Stimulated activated naive CD4-positive, alpha-beta T cell treated with Interleukin-2 at 50 U/mL for 16 hours (primary cell): ENCODE data around the gene RAB37.

ENCODE experiments used
- DNase-seq: peaks from one replicate; lab custom pipeline; 2025; lab: John Stamatoyannopoulos, UW

The RAB37 gene

DNA sequence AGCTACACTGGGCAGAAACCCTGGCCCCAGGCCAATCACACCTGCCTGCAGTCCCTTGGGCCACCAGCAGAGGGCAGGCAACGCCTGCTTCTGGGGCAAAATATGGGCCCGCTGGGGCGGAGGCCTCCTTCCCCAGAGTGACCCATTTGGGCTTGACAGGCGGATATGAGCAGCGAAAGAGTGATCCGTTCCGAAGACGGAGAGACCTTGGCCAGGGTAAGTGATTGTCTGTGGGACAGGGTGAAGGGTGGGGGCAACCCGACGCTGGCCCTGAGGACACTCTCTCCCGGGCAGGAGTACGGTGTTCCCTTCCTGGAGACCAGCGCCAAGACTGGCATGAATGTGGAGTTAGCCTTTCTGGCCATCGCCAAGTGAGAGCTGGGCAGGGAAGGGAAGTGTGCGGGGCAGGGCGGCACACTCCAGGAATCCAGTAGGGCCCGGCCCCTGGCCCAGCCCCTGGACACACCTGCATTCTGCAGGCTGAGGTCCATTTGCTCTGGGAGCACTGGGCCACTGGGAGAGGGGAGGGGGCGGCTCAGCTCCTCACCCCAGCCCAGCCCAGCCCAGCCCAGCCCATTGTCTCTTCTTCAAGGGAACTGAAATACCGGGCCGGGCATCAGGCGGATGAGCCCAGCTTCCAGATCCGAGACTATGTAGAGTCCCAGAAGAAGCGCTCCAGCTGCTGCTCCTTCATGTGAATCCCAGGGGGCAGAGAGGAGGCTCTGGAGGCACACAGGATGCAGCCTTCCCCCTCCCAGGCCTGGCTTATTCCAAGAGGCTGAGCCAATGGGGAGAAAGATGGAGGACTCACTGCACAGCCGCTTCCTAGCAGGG is 7.9 kb downstream of the RAB37 start:
- DNase-seq: peak; percentile 80

DNA sequence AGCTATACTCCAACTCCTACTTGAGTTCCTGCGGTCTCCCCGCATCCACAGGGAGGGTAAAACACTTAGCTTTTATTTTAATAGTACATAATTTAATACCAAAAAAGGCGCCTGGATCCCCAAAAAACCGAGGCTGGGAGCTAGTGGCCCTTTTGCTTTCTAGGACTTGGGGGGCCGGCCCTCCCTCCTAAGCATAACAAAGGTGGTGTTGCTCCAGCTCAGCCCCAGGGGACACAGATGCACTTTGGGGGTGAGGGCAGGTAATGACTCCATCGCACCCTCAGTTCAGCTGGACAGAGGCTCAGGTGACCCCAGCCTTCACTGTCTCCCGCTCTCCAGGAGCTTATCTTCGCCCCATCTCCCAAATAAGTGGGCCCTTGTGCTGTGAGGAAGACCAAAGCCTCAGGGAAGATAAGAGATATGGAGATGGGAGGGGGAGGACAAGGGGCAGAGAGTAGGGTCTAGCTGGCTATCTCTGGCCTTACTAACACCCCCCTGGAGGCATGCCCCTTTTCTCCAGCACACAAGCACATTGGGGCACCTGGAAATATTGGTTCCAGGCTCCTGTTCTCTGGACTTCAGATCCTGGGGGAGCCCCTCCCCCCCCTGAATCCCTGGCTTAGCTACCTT is 8.6 kb downstream of the RAB37 start:
- DNase-seq: no peak

DNA sequence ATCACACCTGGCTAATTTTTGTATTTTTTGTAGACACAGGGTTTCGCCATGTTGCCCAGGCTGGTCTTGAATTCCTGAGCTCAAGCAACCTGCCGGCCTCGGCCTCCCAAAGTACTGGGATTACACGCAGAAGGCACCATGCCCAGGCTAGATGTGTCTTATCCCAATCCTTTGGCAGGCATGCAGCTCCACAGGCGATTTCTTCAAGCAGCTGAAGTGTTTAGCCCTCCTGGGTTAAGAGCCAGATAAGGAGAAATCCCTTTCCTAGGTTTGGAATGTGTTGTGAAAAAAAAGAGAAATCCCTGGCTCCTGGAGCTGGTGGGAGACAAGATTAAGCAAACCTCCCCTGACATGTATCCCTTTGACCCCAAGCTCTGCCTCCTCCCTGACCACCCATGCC is 9.3 kb downstream of the RAB37 start:
- DNase-seq: no peak

DNA sequence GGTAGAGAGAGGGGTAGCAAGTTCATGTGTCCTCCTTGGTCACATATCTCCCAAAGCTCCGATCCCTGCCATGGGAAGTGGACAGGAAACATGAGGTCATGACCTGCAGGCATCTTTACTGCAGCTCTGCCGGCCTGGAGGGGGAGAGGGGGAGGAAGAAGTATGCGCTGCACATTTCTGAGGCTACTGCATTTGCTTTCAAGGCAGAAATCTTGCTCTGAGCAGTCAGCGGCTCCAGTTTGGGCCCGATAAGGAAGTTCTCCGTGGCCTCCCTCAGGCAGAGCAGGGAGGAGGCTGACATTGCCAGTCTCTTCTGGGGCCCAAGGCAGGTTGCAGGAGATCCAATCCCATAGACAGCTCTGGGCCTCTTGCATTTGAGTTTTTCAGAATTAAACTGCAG is 9.9 kb downstream of the RAB37 start:
- no peak for DNase-seq

DNA sequence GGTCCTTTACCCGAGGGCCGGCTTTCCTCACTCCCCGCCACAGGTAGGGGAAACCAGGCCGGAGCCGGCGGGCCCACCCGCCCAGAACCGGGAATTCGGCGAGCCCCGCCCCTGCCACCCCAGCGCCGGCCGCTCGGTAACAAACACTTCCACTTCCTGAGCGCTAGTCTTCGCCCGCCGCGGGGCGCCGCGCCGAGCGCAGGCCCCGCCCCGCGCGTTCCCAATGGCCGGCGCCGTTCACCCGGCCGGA is 11.1 kb downstream of the RAB37 start:
- no peak for DNase-seq

DNA sequence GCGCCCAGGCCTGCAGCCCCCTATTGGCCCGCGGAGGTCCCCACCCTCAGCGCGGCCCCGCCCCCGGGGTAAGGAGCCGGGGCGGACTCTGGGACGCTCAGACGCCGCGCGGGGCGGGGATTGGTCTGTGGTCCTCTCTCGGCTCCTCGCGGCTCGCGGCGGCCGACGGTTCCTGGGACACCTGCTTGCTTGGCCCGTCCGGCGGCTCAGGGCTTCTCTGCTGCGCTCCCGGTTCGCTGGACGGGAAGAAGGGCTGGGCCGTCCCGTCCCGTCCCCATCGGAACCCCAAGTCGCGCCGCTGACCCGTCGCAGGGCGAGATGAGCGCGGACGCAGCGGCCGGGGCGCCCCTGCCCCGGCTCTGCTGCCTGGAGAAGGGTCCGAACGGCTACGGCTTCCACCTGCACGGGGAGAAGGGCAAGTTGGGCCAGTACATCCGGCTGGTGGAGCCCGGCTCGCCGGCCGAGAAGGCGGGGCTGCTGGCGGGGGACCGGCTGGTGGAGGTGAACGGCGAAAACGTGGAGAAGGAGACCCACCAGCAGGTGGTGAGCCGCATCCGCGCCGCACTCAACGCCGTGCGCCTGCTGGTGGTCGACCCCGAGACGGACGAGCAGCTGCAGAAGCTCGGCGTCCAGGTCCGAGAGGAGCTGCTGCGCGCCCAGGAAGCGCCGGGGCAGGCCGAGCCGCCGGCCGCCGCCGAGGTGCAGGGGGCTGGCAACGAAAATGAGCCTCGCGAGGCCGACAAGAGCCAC is 11.6 kb downstream of the RAB37 start, which contains the start of gene NHERF1:
TSS of gene NHERF1 (plus strand) at position 100 of the 750 bp plus-strand sequence. CDS start at position 319, 219 bp downstream.
- DNase-seq: peak; percentile 90

DNA sequence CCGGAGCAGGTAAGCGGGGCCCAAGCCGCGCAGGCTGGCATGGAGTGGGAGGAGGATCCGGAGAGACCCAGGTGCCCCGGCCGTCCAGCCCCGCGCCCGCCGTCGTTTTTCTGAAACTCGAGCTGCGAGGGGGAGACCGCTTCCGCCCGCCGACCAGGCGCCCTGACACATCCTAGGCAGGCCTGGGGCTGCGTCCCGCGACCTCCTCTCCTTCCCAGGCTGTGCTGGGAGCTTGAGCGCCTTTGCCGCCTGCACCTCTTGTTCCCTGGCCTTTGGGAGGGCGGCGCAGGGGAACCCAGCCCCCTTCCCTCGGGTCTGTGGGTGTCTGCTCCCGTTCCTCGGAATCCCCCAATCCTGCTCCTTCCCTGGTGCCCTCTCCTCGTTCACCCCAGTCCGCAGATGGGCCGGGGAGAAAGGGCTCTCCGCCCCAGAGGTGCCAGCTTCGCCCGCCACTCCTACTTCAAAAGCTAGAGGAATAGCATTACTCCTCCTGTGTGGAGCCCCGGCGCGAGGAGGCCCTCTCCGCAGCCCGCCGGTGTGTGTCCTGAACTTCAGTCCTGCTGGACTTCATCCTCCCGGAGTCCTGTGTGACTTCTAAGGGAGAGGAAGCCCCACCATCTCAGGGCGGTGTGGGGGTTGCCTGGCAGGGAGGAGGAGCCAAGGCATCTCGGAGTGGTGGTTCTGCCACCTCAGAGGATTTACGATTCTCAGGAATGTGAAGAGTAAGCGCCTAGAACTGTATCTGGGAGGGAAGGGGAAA is 12.4 kb downstream of the RAB37 start:
- DNase-seq: peak; percentile 36

DNA sequence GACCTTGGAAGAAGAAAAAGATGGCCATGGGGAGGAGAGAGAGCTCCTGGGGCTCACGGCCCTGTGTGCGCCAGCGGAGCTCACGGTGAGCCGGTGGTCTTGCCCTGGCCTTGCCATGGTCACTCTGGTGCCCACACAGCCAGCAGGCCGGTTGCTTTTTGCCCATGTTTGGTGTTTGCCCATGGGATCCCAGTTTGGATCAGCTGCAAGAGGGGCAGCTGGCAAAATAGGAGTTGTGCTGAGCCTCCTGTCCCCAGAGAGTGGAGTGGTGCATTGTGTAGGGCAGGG is 12.9 kb downstream of the RAB37 start:
- DNase-seq: no peak

DNA sequence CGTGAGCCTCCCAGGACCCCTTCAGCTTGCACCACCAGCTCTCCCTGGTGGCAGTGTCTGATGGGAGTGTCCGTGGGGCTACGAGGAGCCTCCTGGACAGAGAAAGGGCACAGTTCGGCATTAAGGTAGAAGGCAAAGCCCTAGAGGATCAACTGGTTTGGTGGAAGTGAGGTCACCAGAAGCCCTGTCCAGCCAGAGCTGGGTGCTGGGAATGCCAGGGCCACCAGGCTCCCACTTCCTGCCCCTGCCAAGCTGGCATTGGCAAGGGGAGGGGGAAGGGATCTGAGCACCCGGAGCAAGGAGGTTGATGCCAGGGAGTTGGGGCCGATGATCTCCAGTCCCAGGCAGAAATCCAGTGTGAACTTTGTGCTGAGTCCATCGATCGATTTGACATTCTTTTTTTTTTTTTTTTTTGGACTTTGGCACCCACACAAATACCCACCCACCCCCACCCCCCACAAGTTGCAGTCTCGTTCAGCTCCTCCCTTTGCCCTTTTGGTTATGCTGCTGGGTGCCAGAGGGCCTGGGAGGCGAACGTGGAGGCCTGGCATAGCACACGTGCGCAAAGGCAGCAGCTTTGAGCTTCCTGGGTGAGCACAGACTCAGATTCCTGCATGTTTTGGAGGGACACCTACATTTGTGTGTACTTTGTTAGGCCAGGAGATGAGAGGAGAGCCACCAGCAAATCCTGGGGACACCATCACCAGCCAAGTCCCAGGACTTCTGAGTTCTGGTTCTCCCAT is 13.4 kb downstream of the RAB37 start:
- DNase-seq: no peak

DNA sequence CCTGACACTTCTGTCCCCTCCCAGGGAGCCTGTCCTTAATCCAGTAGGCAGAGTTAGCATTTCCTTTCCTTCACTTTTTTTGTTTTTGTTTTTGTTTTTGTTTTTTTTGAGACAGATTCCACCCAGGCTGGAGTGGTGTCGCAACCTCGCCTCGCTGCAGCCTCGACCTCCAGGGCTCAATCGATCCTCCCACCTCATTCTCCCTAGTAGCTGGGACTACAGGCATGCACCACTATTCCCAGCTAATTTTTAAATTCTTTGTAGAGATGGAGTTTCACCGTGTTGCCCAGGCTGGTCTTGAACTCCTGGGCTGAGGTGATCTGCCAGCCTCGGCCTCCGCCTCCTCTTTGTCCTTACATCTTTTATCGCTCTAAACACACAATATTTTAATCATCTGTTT is 15.4 kb downstream of the RAB37 start:
- DNase-seq: no peak

DNA sequence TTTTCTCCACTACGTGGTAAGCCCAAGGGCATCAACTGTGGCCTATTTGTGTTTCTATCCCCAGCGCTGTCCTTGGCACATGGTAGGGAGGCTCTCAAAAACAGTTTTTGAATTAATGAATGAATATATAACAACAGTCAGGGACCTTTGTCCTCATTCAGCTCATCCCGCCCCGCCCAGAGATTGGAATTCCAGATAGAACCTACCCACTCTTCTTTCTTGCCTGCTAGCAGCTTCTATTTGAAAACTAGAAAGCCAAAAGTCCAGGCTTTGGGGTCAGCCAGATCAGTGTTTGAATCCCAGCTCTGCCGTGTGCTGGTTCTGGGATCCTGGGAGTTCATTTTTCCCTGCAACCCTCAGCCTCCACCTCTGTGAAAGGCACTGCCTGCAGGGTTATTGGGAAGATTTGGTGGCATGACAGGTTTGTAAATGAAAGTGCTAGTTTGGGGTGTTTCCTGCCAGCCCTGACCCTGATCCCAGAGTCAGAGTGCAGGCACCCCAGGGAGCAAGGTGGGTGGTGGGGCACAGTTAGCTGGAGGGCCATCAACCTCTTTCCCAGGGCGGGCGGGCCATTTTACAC is 15.9 kb downstream of the RAB37 start:
- DNase-seq: no peak

DNA sequence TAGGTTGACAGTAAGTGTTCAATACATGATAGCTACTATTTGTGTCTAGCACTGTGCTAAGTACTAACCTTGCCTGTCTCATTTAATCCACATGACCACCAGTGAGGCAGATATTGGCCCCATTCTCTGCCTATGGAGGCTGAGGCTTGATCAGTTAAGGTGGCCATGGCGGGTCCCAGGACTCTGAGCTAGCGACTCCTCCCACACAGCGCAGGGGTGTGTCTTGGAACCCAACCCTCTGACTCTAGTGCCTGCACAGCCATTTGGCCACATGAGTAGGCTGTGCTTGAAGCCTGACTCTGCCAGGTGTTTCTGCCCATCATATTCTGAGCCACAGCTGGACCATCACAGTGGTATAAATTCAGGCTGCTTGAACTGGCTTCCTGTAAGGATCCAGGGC is 17.8 kb downstream of the RAB37 start:
- DNase-seq: peak; percentile 29

DNA sequence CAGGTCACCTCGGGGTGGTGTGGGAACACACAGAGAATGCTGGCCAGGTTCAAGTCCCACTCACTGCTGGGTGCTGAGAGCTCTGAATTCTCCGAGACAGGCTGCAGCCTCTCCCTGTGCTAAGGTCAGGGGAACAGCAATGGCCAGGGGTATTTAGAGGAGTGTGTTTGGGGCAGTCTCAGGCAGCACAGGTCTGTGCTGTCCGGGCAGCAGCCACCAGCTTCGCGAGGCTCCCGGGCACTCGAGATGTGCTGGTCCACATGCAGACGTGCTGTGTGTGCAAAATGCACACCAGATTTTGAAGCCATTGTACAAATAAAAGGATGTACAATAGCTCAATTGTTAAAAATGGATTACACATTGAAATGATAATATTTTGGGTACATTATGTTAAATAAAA is 18.5 kb downstream of the RAB37 start:
- no peak for DNase-seq

DNA sequence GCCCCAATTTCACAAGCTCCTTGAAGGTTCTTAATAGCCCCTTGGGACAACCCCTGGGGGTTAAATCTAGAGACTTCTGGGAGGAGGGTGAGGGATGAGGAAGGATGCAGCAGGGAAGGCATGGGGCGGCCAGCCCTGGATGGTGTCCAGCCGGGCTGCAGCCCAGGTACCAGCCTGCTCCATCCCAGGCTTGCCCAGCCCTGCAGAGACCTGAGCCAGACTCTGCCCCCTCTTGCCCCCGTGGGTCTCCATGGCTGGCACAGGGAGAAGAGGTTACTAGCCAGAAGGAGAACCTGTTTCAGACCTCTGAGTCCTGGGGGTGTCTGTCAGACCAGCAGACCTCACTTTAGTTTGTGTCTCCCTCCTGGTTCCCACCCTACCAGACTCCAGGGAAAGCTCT is 19.8 kb downstream of the RAB37 start:
- no peak for DNase-seq

DNA sequence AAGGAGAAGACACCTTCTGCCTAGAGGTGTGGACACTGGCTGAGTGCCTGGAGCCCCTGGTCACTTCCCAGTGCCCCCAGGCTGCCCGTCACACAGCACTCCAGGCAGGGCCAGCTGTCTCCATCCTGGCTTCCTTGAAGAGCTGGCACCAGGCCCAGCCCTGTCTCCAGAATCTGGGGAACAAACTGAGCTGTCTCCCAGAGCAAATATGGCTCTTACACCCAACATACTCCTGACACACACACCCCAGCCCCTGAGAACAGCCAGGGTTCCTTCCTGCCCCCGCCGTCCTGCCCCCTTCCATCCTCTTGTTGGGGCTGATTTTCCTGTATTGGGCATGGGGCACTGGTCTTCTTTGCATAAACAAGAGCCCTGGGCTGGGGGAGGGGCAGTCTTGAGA is 20.4 kb downstream of the RAB37 start:
- DNase-seq: no peak

DNA sequence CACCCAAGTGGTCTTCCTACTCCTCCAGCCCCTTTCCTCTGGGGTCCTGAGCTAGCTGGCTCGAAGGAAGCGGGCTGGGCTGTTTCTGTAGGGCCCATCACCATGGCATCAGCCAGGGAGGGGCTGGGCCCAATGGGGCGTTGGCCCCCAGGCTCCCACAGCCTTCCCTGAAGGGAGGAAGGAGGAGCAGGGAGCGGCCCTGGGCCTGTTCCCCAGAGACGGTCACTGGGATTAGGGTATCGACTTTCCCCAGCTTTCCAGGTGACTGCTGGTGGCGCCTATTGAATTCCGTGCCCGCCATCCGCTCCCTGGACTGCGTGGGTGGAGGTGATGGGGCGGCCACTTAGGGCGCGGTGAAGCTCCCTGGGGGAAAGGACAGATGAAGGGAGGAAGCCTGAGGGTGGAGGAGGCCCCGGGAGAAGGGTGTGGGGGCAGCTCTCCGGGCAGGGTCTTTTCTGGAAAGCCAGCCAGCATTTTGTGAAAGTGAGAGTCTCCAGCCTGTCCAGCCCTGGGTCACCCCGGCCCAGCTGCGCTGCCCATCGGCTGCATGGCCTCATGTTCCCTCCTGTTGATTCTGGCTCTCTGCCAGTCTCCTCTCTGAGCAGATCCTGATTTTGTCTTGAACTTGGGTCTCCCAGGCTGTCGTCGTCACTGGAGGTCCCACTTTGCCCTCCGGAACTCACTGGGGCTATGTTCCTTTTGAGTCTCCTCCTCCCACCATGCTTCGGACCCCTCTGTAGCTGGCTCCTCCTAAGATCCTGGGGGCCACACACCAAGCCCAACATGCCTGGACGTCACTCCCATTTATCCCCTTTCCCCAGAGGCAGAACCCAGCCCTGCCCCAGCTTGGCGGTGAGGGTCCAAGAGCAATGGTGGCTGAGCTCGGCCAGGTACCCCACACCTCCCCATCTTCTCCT is 21.1 kb downstream of the RAB37 start:
- DNase-seq: no peak

DNA sequence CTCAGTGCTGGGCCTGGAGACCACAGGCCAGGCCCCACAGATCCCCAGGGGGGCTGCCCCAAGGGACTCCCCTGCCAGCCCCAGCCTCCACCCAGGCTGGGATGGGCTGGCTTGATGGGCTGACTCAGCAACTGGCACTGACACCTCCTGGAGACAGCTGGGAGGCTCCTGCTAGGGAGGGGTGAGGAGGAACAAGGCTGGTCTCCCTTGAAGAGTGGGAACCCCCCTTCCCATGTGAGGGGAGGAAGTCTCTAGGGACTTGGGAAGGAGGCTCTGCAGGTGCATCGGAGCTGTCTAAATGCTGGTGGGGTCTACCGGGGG is 21.8 kb downstream of the RAB37 start:
- DNase-seq: no peak

DNA sequence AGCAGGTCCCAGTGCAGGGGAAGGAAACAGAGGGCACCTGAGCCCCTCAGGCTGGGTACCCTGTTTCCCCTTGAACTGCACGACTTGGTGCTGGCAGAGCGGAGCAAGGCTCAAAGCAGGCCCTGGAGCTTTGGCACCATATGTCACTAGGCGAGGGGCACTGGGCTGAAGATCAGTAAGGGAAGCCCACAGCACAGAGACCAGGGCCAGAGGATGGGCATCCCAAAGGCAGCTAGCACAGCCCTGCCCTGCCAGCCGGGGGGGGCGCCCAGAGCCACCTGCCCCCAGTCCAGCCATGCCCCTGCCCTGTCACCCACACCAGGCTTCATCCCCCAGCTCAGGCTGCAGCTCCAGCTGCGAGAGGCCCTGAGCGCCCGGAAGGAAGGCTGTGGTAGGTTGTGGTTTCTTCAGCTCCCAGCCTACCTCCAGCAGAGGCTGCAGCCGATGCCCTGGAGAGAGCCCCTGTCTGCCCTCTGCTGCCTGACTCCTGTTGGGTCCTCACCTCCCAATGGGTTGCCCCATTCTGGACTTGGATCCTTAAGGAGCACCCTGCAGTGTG is 22.3 kb downstream of the RAB37 start:
- peak; percentile 34 for DNase-seq

DNA sequence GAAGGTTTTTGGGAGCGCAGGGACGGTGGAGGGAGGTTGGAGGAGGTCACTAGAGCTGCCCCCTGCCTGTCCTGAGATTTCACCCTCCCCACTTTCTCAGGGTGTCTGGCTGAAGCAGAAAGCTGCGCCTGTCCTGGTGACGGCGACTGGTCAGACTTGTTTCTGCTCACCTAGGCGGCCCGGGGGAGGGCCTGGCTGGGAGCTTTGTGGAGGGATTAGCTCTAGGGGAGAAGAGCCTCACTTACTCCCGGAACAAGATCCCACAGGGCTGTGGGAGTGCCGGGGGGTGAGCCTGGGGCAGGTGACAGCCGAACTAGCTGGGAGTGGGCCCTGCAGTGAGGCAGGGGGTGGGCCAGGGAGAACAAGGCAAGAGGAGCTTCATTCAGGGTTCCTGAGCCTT is 22.9 kb downstream of the RAB37 start:
- DNase-seq: no peak

DNA sequence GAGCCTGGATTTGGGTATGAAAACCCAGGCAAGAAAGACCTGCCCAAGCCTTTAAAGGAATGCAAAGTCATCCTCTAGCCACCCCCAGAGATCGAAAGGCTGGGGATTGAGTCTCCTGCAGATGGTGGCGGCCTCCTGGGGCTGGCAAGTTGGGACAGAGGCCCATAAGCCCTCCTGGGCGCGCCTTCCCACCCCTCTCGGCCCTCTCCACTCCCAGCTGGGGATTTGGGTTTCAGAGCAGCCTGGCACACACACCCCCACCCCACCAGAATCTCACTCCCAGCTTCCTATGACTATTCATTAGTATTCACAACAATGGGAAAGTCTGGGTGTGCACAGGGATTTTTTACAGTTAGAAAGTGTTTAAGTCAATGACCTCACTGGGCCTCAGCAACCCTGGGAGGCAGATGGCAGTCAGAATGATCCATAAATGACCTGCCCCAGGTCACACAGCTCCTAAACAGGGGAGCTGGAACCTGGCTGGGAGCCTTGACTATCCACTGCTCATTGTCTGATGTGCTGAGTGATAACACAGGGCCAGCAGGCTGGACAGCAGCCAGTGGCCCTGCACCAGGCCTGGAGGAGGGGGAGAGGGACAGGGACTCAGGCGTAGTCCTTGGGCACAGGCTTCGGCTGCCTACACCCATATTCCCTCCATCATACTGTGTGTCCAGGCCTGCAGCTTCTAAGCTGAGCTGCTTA is 23.5 kb downstream of the RAB37 start:
- DNase-seq: no peak
